PC-9 (cell line): ENCODE data around the gene SNX27. TPM values are rescaled to one million over a fixed set of nuclear protein-coding genes. Genes with fewer than 3 reads are reported as not detected.

ENCODE experiments used
- BruUV-seq: library from RNA; stranded (reverse); fragments of 400-500 nt; replicated peaks from 2 replicates; lab custom pipeline; 2021; lab: Mats Ljungman, UMichigan
- CTCF ChIA-PET: fragments of 300-600 bp; sonication (Branson Sonifier 250); formaldehyde crosslinking; loops from one replicate; lab custom pipeline; 2022; ENCODE audit warnings: antibody characterized with exemption; lab: Charles Lee
- POLR2A ChIA-PET: fragments of 300-600 bp; sonication (Branson Sonifier 250); formaldehyde crosslinking; loops from one replicate; lab custom pipeline; 2022; ENCODE audit warnings: antibody characterized with exemption; ENCODE audit not compliant: unreplicated experiment; lab: Charles Lee
- DNase-seq, 2 experiments: peaks; one replicate each; pipeline versions ENCODE4 v3.0.0 to v3.0.0-alpha.2; 2015 to 2022; ENCODE audit warnings: mixed read lengths in 1 of 2
- H2AFZ ChIP-seq: fragments of 200-600 bp; sonication (generic); 2 replicates; pipeline ENCODE4 v1.8.1; 2017; ENCODE audit warnings: antibody characterized with exemption
- H3F3A ChIP-seq: fragments of 200-600 bp; sonication (generic); 2 replicates; pipeline ENCODE4 v1.8.1; 2017; ENCODE audit warnings: antibody characterized with exemption, mild to moderate bottlenecking, low read depth; ENCODE audit not compliant: insufficient read depth
- H3K27ac ChIP-seq: fragments of 200-600 bp; sonication (generic); 2 replicates; pipeline ENCODE4 v1.6.1; 2016; ENCODE audit warnings: mixed run types
- H3K27me3 ChIP-seq: fragments of 200-600 bp; sonication (generic); 2 replicates; pipeline ENCODE4 v1.6.1; 2016; ENCODE audit warnings: low read depth, mixed run types; ENCODE audit not compliant: insufficient read depth
- H3K36me3 ChIP-seq: fragments of 200-600 bp; sonication (generic); 2 replicates; pipeline ENCODE4 v1.6.1; 2016; ENCODE audit warnings: low read depth, mixed run types
- H3K4me1 ChIP-seq: fragments of 200-600 bp; sonication (generic); replicated peaks from 2 replicates; pipeline ENCODE4 v1.6.1; 2016; ENCODE audit warnings: mixed run types; ENCODE audit not compliant: insufficient read depth
- H3K4me2 ChIP-seq: fragments of 200-600 bp; sonication (generic); 2 replicates; pipeline ENCODE4 v1.6.1; 2017; ENCODE audit warnings: mixed run types
- H3K4me3 ChIP-seq: fragments of 200-600 bp; sonication (generic); 2 replicates; pipeline ENCODE4 v1.6.1; 2016; ENCODE audit warnings: mixed run types
- H3K79me2 ChIP-seq: fragments of 200-600 bp; sonication (generic); 2 replicates; pipeline ENCODE4 v1.6.1; 2017; ENCODE audit warnings: low read depth, mixed run types
- H3K9me2 ChIP-seq: fragments of 200-600 bp; sonication (generic); 2 replicates; pipeline ENCODE4 v1.8.1; 2017; ENCODE audit warnings: mild to moderate bottlenecking; ENCODE audit not compliant: insufficient read depth
- H3K9me3 ChIP-seq: fragments of 200-600 bp; sonication (generic); 2 replicates; pipeline ENCODE4 v1.8.1; 2016; ENCODE audit warnings: low read depth; ENCODE audit not compliant: insufficient read depth
- H4K20me1 ChIP-seq: fragments of 200-600 bp; sonication (generic); 2 replicates; pipeline ENCODE4 v1.8.1; 2017; ENCODE audit not compliant: insufficient read depth
- CTCF ChIP-seq: fragments of 200-600 bp; sonication (generic); conservative IDR thresholded peaks from 2 replicates; pipeline ENCODE4 v1.6.1; 2017; ENCODE audit warnings: mixed run types, antibody characterized with exemption, mild to moderate bottlenecking, moderate library complexity
- EZH2 ChIP-seq: fragments of 200-600 bp; sonication (generic); IDR thresholded peaks from 2 replicates; pipeline ENCODE4 v1.8.0; 2017; ENCODE audit warnings: antibody characterized with exemption, low read depth
- intact Hi-C: fragments of 100-400 bp; cut with micrococcal nuclease; formaldehyde crosslinking; loops from one replicate; pipeline ENCODE4 v1.10.0; 2022; ENCODE audit not compliant: unreplicated experiment
- total RNA-seq: library from RNA; stranded (reverse); gene quantifications from 2 replicates; pipeline ENCODE4 v1.2.3, GENCODE V29; 2021

The SNX27 gene
- total RNA-seq, 1 experiment from 2014 or later = 40.1 TPM

- Histone ChIP-seq H3K4me1 (no peaks in the 10 kb centered on the region), H3K9me2 (no peaks in the 10 kb centered on the region), H3K9me3 (no peaks in the 10 kb centered on the region), H3K27ac (no peak overlapping the region), H3F3A (no peaks in the 10 kb centered on the region), H3K79me2 (no peaks in the 10 kb centered on the region), H4K20me1 (no peaks in the 10 kb centered on the region), H3K4me3 (no peak overlapping the region), H3K36me3 (no peaks in the 10 kb centered on the region), H3K4me2 (no peak overlapping the region), H2AFZ (no peak overlapping the region), H3K27me3 (no peaks in the 10 kb centered on the region)
- ChIA-PET POLR2A (interaction anchor here (0.5 to 0.7 kb wide), 3 partner anchors 87 to 179 kb away, joined by 3 to 5 read pairs (median 3); no protein-coding TSS in a partner anchor), CTCF (interaction anchor here (0.6 kb wide), 1 partner anchor 58 kb away, joined by 6 read pairs; no protein-coding TSS in a partner anchor)
- BruUV-seq = no TSS peak
- intact Hi-C loops = no loop called here
- no peak for DNase-seq
- TF ChIP-seq CTCF = no peak
- no peak for TF ChIP-seq EZH2
These were observed 23.7 kb downstream of the SNX27 start for GRCh38 chr1:151635479-151636072.

GRCh38 chr1:151638074-151638775 lies 26.4 kb downstream of the SNX27 start:
- no peak overlapping the region for H3K4me2 ChIP-seq
- H3K36me3 ChIP-seq = peaks cover 5% of the 10 kb centered on the region; the same call in 1 of the 2 replicates
- H3K27ac ChIP-seq = no peak overlapping the region
- TF ChIP-seq CTCF = no peak
- no peak for TF ChIP-seq EZH2
- H3K4me1 ChIP-seq = no peaks in the 10 kb centered on the region
- no TSS peak for BruUV-seq
- H3K4me3 ChIP-seq = no peak overlapping the region
- H3K9me2 ChIP-seq = no peaks in the 10 kb centered on the region; the same call in 1 of the 2 replicates
- no peak for DNase-seq
- no peaks in the 10 kb centered on the region for H3K27me3 ChIP-seq
- POLR2A ChIA-PET = interaction anchor here (0.6 kb wide), 1 partner anchor 33 kb away, joined by 3 read pairs; no protein-coding TSS in a partner anchor
- no peaks in the 10 kb centered on the region for H3K9me3 ChIP-seq
- H3F3A ChIP-seq = no peaks in the 10 kb centered on the region
- H3K79me2 ChIP-seq = no peaks in the 10 kb centered on the region
- H4K20me1 ChIP-seq = no peaks in the 10 kb centered on the region; the same call in 1 of the 2 replicates
- CTCF ChIA-PET = no interaction called here
- H2AFZ ChIP-seq = no peak overlapping the region
- intact Hi-C loops = no loop called here

- no peaks in the 10 kb centered on the region for H3K79me2 ChIP-seq
- intact Hi-C loops = no loop called here
- H3F3A ChIP-seq = no peaks in the 10 kb centered on the region
- BruUV-seq = no TSS peak
- no peaks in the 10 kb centered on the region; the same call in 1 of the 2 replicates for H4K20me1 ChIP-seq
- no peak for DNase-seq
- ChIA-PET POLR2A (no interaction called here), CTCF (no interaction called here)
- no peaks in the 10 kb centered on the region; the same call in 1 of the 2 replicates for H3K9me2 ChIP-seq
- peaks cover 5% of the 10 kb centered on the region; the same call in 1 of the 2 replicates for H3K36me3 ChIP-seq
- no peak overlapping the region for H3K4me2 ChIP-seq
- no peaks in the 10 kb centered on the region for H3K4me1 ChIP-seq
- no peak overlapping the region for H3K27ac ChIP-seq
- TF ChIP-seq EZH2 = no peak
- no peak for TF ChIP-seq CTCF
- no peak overlapping the region for H2AFZ ChIP-seq
- H3K4me3 ChIP-seq = no peak overlapping the region
- H3K27me3 ChIP-seq = no peaks in the 10 kb centered on the region
- H3K9me3 ChIP-seq = no peaks in the 10 kb centered on the region
These were observed 27.0 kb downstream of the SNX27 start for GRCh38 chr1:151638812-151639211.
